ENCODE data around the gene C10orf67.
"Not testable (repeated sequence)": the region's sequence is repeated elsewhere in the genome, so short reads cannot be mapped to it uniquely, and the experiment has no call there.

The C10orf67 gene

GRCh38 chr10:23362069-23362830 lies 17.7 kb upstream of the C10orf67 start:
- DNase-seq, result no peak

GRCh38 chr10:23361665-23362064 lies 17.1 kb upstream of the C10orf67 start:
- no peak for DNase-seq

- no peak for DNase-seq
Measured at GRCh38 chr10:23359692-23360380, 15.2 kb upstream of the C10orf67 start.

- no peak for DNase-seq
Measured at GRCh38 chr10:23358357-23358756, 13.8 kb upstream of the C10orf67 start.

GRCh38 chr10:23354630-23355279 lies 10.2 kb upstream of the C10orf67 start:
- no peak for DNase-seq

- no peak for DNase-seq
Measured at GRCh38 chr10:23351926-23352519, 7.4 kb upstream of the C10orf67 start.

GRCh38 chr10:23350706-23351105 lies 6.1 kb upstream of the C10orf67 start:
- DNase-seq, result not testable (repeated sequence)

- peak; percentile 9 to 62 (median 31) for DNase-seq
Measured at GRCh38 chr10:23345861-23346260, 1.3 kb upstream of the C10orf67 start.

- peak; percentile 2 to 92 (median 82) for DNase-seq
Measured at GRCh38 chr10:23343591-23344240, 881 bp downstream of the C10orf67 start.

GRCh38 chr10:23342213-23342884 lies 2.2 kb downstream of the C10orf67 start:
- DNase-seq, result no peak

- DNase-seq, result no peak
Measured at GRCh38 chr10:23341004-23341403, 3.6 kb downstream of the C10orf67 start.

GRCh38 chr10:23340354-23340753 lies 4.2 kb downstream of the C10orf67 start:
- no peak for DNase-seq

- DNase-seq, result no peak
Measured at GRCh38 chr10:23338886-23339285, 5.7 kb downstream of the C10orf67 start.

GRCh38 chr10:23338155-23338828 lies 6.3 kb downstream of the C10orf67 start:
- no peak for DNase-seq

GRCh38 chr10:23337616-23338015 lies 7.0 kb downstream of the C10orf67 start:
- no peak for DNase-seq

GRCh38 chr10:23331567-23332301 lies 12.9 kb downstream of the C10orf67 start:
- DNase-seq, result no peak

- DNase-seq, result no peak
Measured at GRCh38 chr10:23330948-23331347, 13.6 kb downstream of the C10orf67 start.

GRCh38 chr10:23326544-23327307 lies 17.9 kb downstream of the C10orf67 start:
- no peak for DNase-seq

GRCh38 chr10:23325132-23325531 lies 19.5 kb downstream of the C10orf67 start:
- DNase-seq, result no peak

GRCh38 chr10:23324351-23324750 lies 20.2 kb downstream of the C10orf67 start:
- DNase-seq, result no peak
